Breast epithelium (tissue), 4 donors: ENCODE data around the gene AGAP1. TPM values are rescaled to one million over a fixed set of nuclear protein-coding genes. Genes with fewer than 3 reads are reported as not detected.

Source experiments
- DNase-seq, 2 donors: peaks; one replicate each; pipeline ENCODE4 v3.0.0-alpha.2; 2019; ENCODE audit warnings: low spot score in 2 of 2
- H3K27ac ChIP-seq, 2 donors: fragments of 200-600 bp; sonication (generic) in 1 of 2; one replicate each; pipeline ENCODE4 v1.5.1; 2016 to 2019; ENCODE audit warnings: mild to moderate bottlenecking in 1 of 2
- H3K27me3 ChIP-seq, 2 donors: fragments of 200-600 bp; sonication (generic) in 1 of 2; one replicate each; pipeline versions ENCODE4 v1.5.1 to v1.6.0; 2017 to 2019; ENCODE audit warnings: control low read depth in 1 of 2, mild to moderate bottlenecking in 1 of 2
- H3K36me3 ChIP-seq: fragments of 200-600 bp; one replicate; pipeline ENCODE4 v1.5.1; 2019
- H3K4me1 ChIP-seq, 2 donors: fragments of 200-600 bp; sonication (generic); one replicate each; pipeline ENCODE4 v1.5.1; 2016 to 2019; ENCODE audit warnings: control low read depth in 1 of 2
- H3K4me3 ChIP-seq, 3 donors: fragments of 200-600 bp; sonication (generic); 1 replicate in 2 of 3; 2 replicates in 1 of 3; pipeline ENCODE4 v1.5.1; 2016 to 2019; ENCODE audit warnings: mild to moderate bottlenecking in 3 of 3, moderate library complexity in 2 of 3
- H3K9me3 ChIP-seq, 2 donors: fragments of 200-600 bp; sonication (generic) in 1 of 2; one replicate each; pipeline ENCODE4 v1.5.1; 2016 to 2019; ENCODE audit warnings: control low read depth in 1 of 2
- CTCF ChIP-seq, 3 donors: fragments of 450-650 bp; IDR thresholded peaks; one replicate each; pipeline ENCODE4 v1.5.1; 2016 to 2017; ENCODE audit warnings: antibody characterized with exemption in 3 of 3, mild to moderate bottlenecking in 3 of 3, moderate library complexity in 3 of 3
- POLR2A ChIP-seq: fragments of 450-650 bp; IDR thresholded peaks from one replicate; pipeline ENCODE4 v1.6.1; 2016; ENCODE audit warnings: antibody characterized with exemption, mild to moderate bottlenecking, moderate library complexity
- POLR2AphosphoS5 ChIP-seq, 3 donors: sonication (generic); formaldehyde crosslinking; IDR thresholded peaks; one replicate each; pipeline ENCODE4 v1.6.1; 2017; ENCODE audit warnings: antibody characterized with exemption in 3 of 3
- intact Hi-C: fragments of 100-400 bp; cut with DNase I; formaldehyde crosslinking; loops from one replicate; pipeline ENCODE4 v1.15.1; 2023; ENCODE audit warnings: low total_unique reads
- total RNA-seq, 3 donors: library from RNA; depleted of rRNA; stranded (reverse); fragments of >200 nt; gene quantifications; one replicate each; pipeline ENCODE4 v1.1.0, GENCODE V29; 2016

The AGAP1 gene
- total RNA-seq, 3 donors from 2014 or later = 19.7 to 27.1 (median 25.9) TPM

DNA sequence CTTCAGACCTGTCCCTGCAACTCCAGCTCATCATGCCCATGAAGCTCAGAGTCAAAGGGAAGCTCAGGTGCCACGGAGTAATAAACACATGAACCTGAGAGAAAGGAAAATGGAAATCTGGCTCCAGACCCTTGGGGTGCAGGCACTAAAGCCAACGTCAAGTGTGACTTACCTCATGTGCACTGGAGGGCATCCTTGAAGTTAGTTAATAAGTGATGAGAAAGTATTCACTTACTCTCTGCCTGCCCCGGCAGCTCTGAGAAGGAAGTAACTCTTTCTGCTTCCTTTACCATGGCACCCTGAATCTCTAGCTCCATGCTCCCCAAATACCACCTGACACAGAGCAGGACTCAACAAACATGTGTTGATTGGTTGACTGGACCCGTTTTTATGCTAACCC lies 21.4 kb upstream of the AGAP1 start:
- TF ChIP-seq POLR2A (no peak), CTCF (IDR thresholded peaks at IDR 0.05) (no peak), POLR2AphosphoS5 (IDR thresholded peaks at IDR 0.05) (no peak)
- Histone ChIP-seq H3K36me3 (no peaks in the 10 kb centered on the region), H3K4me3 (no peak overlapping the region), H3K27ac (no peak overlapping the region), H3K4me1 (no peaks in the 10 kb centered on the region), H3K9me3 (peaks cover 0 to 10% of the 10 kb centered on the region in 2 donors), H3K27me3 (no peaks in the 10 kb centered on the region)
- intact Hi-C loops = no loop called here
- DNase-seq = no peak

DNA sequence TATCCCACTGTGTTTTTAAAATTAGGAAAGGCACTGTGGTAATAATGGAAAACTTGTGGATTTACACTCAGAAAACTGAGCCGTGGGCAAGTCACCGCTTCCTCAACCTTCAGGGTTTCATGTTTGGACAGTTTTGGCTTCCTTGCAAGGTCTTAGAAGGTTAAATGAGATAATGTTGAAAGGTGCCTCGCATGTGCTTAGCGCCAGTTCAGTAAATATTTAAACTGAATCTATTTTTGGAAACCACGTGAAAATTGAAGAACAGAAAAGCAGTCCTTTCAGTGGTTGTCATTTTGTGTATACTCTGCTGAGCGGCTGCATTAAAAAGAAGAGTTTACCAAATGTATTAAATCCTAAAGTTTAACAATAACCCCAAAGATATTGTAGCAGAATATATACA lies 15.2 kb upstream of the AGAP1 start:
- H3K9me3 ChIP-seq = peaks cover 0 to 10% of the 10 kb centered on the region in 2 donors
- H3K36me3 ChIP-seq = no peaks in the 10 kb centered on the region
- no peaks in the 10 kb centered on the region for H3K27me3 ChIP-seq
- intact Hi-C loops = no loop called here
- H3K4me3 ChIP-seq = no peak overlapping the region
- H3K27ac ChIP-seq = no peak overlapping the region
- no peaks in the 10 kb centered on the region for H3K4me1 ChIP-seq
- no peak for DNase-seq
- TF ChIP-seq CTCF (IDR thresholded peaks at IDR 0.05) (no peak), POLR2A (no peak), POLR2AphosphoS5 (IDR thresholded peaks at IDR 0.05) (no peak)

GRCh38 chr2:235479604-235480003 lies 14.2 kb upstream of the AGAP1 start:
- Histone ChIP-seq H3K9me3 (peaks cover 0 to 10% of the 10 kb centered on the region in 2 donors), H3K4me3 (no peak overlapping the region), H3K4me1 (no peaks in the 10 kb centered on the region), H3K36me3 (no peaks in the 10 kb centered on the region), H3K27me3 (no peaks in the 10 kb centered on the region), H3K27ac (no peak overlapping the region)
- intact Hi-C loops = no loop called here
- no peak for TF ChIP-seq CTCF (IDR thresholded peaks at IDR 0.05)
- no peak for TF ChIP-seq POLR2AphosphoS5 (IDR thresholded peaks at IDR 0.05)
- no peak for TF ChIP-seq POLR2A
- DNase-seq = no peak

DNA sequence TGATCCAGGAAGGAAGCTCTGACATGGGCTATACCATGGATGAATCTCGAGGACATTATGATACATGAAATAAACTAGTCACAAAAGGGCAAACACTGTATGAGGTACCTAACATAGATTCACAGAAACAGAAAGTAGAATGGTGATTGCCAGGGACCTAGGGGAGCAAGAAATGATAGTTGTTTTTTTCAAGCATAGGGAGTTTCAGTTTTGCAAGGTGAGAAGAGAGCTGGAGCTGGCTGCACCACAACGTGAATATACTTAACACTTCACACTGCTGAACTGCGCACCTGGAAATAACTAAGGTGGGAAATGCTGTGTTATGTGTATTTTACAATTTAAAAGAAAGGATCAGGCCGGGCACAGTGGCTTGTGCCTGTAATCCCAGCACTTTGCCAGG lies 13.2 kb upstream of the AGAP1 start:
- H3K36me3 ChIP-seq = no peaks in the 10 kb centered on the region
- no peak overlapping the region for H3K4me3 ChIP-seq
- H3K4me1 ChIP-seq = no peaks in the 10 kb centered on the region
- H3K9me3 ChIP-seq = peaks cover 0 to 7% of the 10 kb centered on the region in 2 donors
- H3K27ac ChIP-seq = no peak overlapping the region
- no peak for DNase-seq
- H3K27me3 ChIP-seq = no peaks in the 10 kb centered on the region
- TF ChIP-seq POLR2AphosphoS5 (IDR thresholded peaks at IDR 0.05) = no peak
- TF ChIP-seq POLR2A = no peak
- no peak for TF ChIP-seq CTCF (IDR thresholded peaks at IDR 0.05)
- intact Hi-C loops = no loop called here

GRCh38 chr2:235483313-235483712 lies 10.5 kb upstream of the AGAP1 start:
- H3K27ac ChIP-seq = no peak overlapping the region
- DNase-seq = no peak
- no peak for TF ChIP-seq CTCF (IDR thresholded peaks at IDR 0.05)
- intact Hi-C loops = no loop called here
- no peaks in the 10 kb centered on the region for H3K36me3 ChIP-seq
- no peak overlapping the region for H3K4me3 ChIP-seq
- H3K27me3 ChIP-seq = no peaks in the 10 kb centered on the region
- no peaks in the 10 kb centered on the region for H3K9me3 ChIP-seq
- no peaks in the 10 kb centered on the region for H3K4me1 ChIP-seq
